IMR-90 (cell line): ENCODE results near the gene INSM1. TPM values are rescaled to one million over a fixed set of nuclear protein-coding genes. Genes with fewer than 3 reads are reported as not detected.

Source experiments
- ATAC-seq: fragments of 200-7000 bp; cut with Tn5 transposase; 2 replicates; pipeline ENCODE4 v1.9.1; 2020; ENCODE audit warnings: low read depth, mild to moderate bottlenecking, moderate library complexity
- BruUV-seq: library from RNA; stranded (reverse); fragments of 400-500 nt; replicated peaks from 2 replicates; lab custom pipeline; 2021; lab: Mats Ljungman, UMichigan
- CTCF ChIA-PET: fragments of 300-600 bp; formaldehyde crosslinking; extraction: SDS; loops from one replicate; lab custom pipeline; 2021; ENCODE audit warnings: antibody characterized with exemption; lab: Yijun Ruan, JAX
- POLR2A ChIA-PET: fragments of 300-600 bp; sonication (Branson Sonifier 250); formaldehyde crosslinking; loops from one replicate; lab custom pipeline; 2022; ENCODE audit warnings: antibody characterized with exemption; ENCODE audit not compliant: unreplicated experiment; lab: Charles Lee
- DNase-seq: peaks from one replicate; pipeline ENCODE4 v3.0.0; 2013
- H2AFZ ChIP-seq: replicated peaks from 2 replicates; pipeline ENCODE3; 2013; ENCODE audit warnings: low read length, mild to moderate bottlenecking; ENCODE audit not compliant: poor library complexity
- H2AK5ac ChIP-seq: 2 replicates; pipeline ENCODE4 v1.6.1; 2013; ENCODE audit warnings: low read depth, low read length, inconsistent platforms
- H2AK9ac ChIP-seq: replicated peaks from 2 replicates; pipeline ENCODE3; 2013; ENCODE audit warnings: mild to moderate bottlenecking, low read depth, low read length, moderate library complexity; ENCODE audit not compliant: poor library complexity
- H2BK120ac ChIP-seq: 2 replicates; pipeline ENCODE4 v1.6.1; 2013; ENCODE audit warnings: low read depth, low read length, inconsistent platforms
- H2BK15ac ChIP-seq: 3 replicates; pipeline ENCODE4 v1.6.1; 2013; ENCODE audit warnings: low read depth, low read length, inconsistent platforms
- H2BK20ac ChIP-seq: 2 replicates; pipeline ENCODE4 v1.6.1; 2013; ENCODE audit warnings: low read depth, mild to moderate bottlenecking, inconsistent platforms, low read length, moderate library complexity
- H2BK5ac ChIP-seq: 2 replicates; pipeline ENCODE4 v1.6.1; 2013; ENCODE audit warnings: mild to moderate bottlenecking, low read depth, low read length, inconsistent platforms; ENCODE audit not compliant: poor library complexity, severe bottlenecking
- H3K14ac ChIP-seq: replicated peaks from 2 replicates; pipeline ENCODE4 v1.6.1; 2013; ENCODE audit warnings: low read depth, low read length, inconsistent platforms
- H3K18ac ChIP-seq: 2 replicates; pipeline ENCODE4 v1.6.1; 2013; ENCODE audit warnings: low read depth, low read length, control low read depth
- H3K23ac ChIP-seq: 2 replicates; pipeline ENCODE4 v1.6.1; 2013; ENCODE audit warnings: low read depth, low read length, inconsistent platforms
- H3K27ac ChIP-seq: 2 replicates; pipeline ENCODE4 v1.5.1; 2013; ENCODE audit warnings: mild to moderate bottlenecking, control low read depth, low read length; ENCODE audit not compliant: insufficient read depth
- H3K27me3 ChIP-seq: 2 replicates; pipeline ENCODE4 v1.6.1; 2013; ENCODE audit warnings: low read length; ENCODE audit not compliant: control insufficient read depth, insufficient read depth
- H3K36me3 ChIP-seq: 2 replicates; pipeline ENCODE4 v1.6.1; 2013; ENCODE audit warnings: low read length, mixed read lengths; ENCODE audit not compliant: control insufficient read depth, insufficient read depth
- H3K4ac ChIP-seq: 2 replicates; pipeline ENCODE4 v1.6.1; 2013; ENCODE audit warnings: low read depth, low read length, inconsistent platforms
- H3K4me1 ChIP-seq: 2 replicates; pipeline ENCODE4 v1.6.1; 2013; ENCODE audit warnings: low read length, mixed read lengths; ENCODE audit not compliant: control insufficient read depth, insufficient read depth
- H3K4me2 ChIP-seq: 2 replicates; pipeline ENCODE4 v1.6.1; 2013; ENCODE audit warnings: low read depth, mild to moderate bottlenecking, control low read depth, low read length, moderate library complexity
- H3K4me3 ChIP-seq: 2 replicates; pipeline ENCODE4 v1.5.1; 2013; ENCODE audit warnings: low read depth, mild to moderate bottlenecking, control low read depth, low read length, moderate library complexity; ENCODE audit not compliant: insufficient read depth
- H3K56ac ChIP-seq: 2 replicates; pipeline ENCODE4 v1.6.1; 2013; ENCODE audit warnings: low read length, inconsistent platforms; ENCODE audit not compliant: insufficient read depth; ENCODE audit errors: extremely low read depth
- H3K79me1 ChIP-seq, 2 experiments: 2 replicates each; pipeline ENCODE4 v1.6.1; 2013; ENCODE audit warnings: low read length in 2 of 2, inconsistent platforms in 1 of 2, low read depth in 1 of 2
- H3K9ac ChIP-seq: 2 replicates; pipeline ENCODE4 v1.6.1; 2013; ENCODE audit warnings: low read depth, low read length, control low read depth
- H3K9me1 ChIP-seq: 2 replicates; pipeline ENCODE4 v1.6.1; 2013; ENCODE audit warnings: low read length, inconsistent platforms; ENCODE audit not compliant: insufficient read depth
- H3K9me3 ChIP-seq: 2 replicates; pipeline ENCODE4 v1.6.1; 2013; ENCODE audit warnings: low read length; ENCODE audit not compliant: control insufficient read depth, insufficient read depth
- H4K20me1 ChIP-seq: 2 replicates; pipeline ENCODE4 v1.6.1; 2013; ENCODE audit warnings: low read length, inconsistent platforms; ENCODE audit not compliant: insufficient read depth
- H4K5ac ChIP-seq: 2 replicates; pipeline ENCODE4 v1.6.1; 2013; ENCODE audit warnings: mild to moderate bottlenecking, low read depth, low read length, control low read depth
- H4K8ac ChIP-seq, 2 experiments: 2 replicates each; pipeline ENCODE4 v1.6.1; 2013; ENCODE audit warnings: low read depth in 2 of 2, low read length in 2 of 2, control low read depth in 1 of 2, inconsistent platforms in 1 of 2
- H4K91ac ChIP-seq: 2 replicates; pipeline ENCODE4 v1.6.1; 2013; ENCODE audit warnings: low read depth, low read length, inconsistent platforms; ENCODE audit not compliant: insufficient read depth
- CHD1 ChIP-seq: IDR thresholded peaks from 2 replicates; pipeline ENCODE4 v1.6.1; 2012; ENCODE audit warnings: low read depth, low read length, improper control_type of control experiment
- MAZ ChIP-seq: IDR thresholded peaks from 2 replicates; pipeline ENCODE4 v1.6.1; 2012; ENCODE audit warnings: low read depth, mild to moderate bottlenecking, low read length, improper control_type of control experiment, moderate library complexity, borderline replicate concordance
- POLR2A ChIP-seq: IDR thresholded peaks from 2 replicates; pipeline ENCODE4 v1.6.1; 2012; ENCODE audit warnings: mild to moderate bottlenecking, low read depth, low read length
- RCOR1 ChIP-seq: IDR thresholded peaks from 2 replicates; pipeline ENCODE4 v1.6.1; 2012; ENCODE audit warnings: mild to moderate bottlenecking, low read length, improper control_type of control experiment; ENCODE audit not compliant: insufficient replicate concordance
- SMC3 ChIP-seq: fragments of 150-350 bp; IDR thresholded peaks from 2 replicates; pipeline ENCODE4 v1.6.1; 2016; ENCODE audit warnings: low read depth, mild to moderate bottlenecking, antibody characterized with exemption, low read length, moderate library complexity
- WGBS, 2 experiments: methylation state at CpG; one replicate each; pipeline versions ENCODE4 v1.1.5 to v1.1.7; 2013; ENCODE audit warnings: missing lambda C conversion rate in 2 of 2; ENCODE audit not compliant: insufficient read length in 1 of 2; ENCODE audit errors: extremely low coverage in 2 of 2; 5-methylcytosine and 5-hydroxymethylcytosine counted together
- dilution Hi-C: fragments of 300-500 bp; cut with HindIII; formaldehyde crosslinking; loops from one replicate; pipeline ENCODE4 v1.14.3; 2018; ENCODE audit warnings: low sequenced_read_pairs; ENCODE audit not compliant: unreplicated experiment
- in situ Hi-C: fragments of 300-500 bp; cut with MboI; formaldehyde crosslinking; loops from 3 replicates; pipeline ENCODE4 v1.14.3; 2019; ENCODE audit warnings: low sequenced_read_pairs, inconsistent platforms, mixed read lengths
- intact Hi-C: fragments of 100-400 bp; cut with micrococcal nuclease; formaldehyde crosslinking; loops from 2 replicates; pipeline ENCODE4 v1.10.0; 2022
- polyA plus RNA-seq, 3 experiments: library from polyadenylated mRNA; depleted of rRNA; stranded (reverse); fragments of >200 nt; gene quantifications; 2 replicates each; pipeline ENCODE4 v1.2.3, GENCODE V29; 2012; ENCODE audit warnings: low replicate concordance in 1 of 3
- total RNA-seq: library from RNA; depleted of rRNA; stranded (reverse); fragments of >200 nt; gene quantifications from 2 replicates; pipeline ENCODE4 v1.2.3, GENCODE V29; 2012
- TF ChIP-seq, protein P1 (sequence below): fragments of 150-350 bp; IDR thresholded peaks from 2 replicates; pipeline ENCODE4 v1.6.1; 2017; ENCODE audit warnings: mild to moderate bottlenecking, antibody characterized with exemption, low read length, low read depth

Gene INSM1
- total and polyA plus RNA-seq, 2 of the 4 experiments (the other 2 are of a cell fraction) = not detected

DNA sequence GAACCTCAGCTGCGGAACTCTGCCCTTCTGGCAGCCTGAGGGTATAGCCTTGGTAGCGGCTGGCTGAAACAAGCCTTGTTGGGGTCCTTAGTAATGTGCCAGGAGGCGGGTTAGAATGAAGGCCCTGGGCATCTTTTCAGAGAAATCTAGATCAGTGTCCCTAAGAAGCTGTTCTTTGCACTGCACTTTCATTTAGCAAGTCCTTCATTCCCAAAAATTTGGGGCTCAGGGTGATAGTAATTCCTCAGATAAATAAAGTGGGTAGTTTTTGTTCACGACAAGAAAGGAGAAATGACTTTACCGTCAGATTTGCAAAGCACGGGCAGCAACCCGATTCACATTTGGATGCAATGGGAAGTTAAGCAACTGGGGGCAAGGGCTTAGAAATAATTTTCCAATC is 3.2 kb downstream of the INSM1 start:
- Histone ChIP-seq H3K9me3 (no peaks in the 10 kb centered on the region; the same call in 1 of the 2 replicates), H3K4me1 (peaks cover 2% of the 10 kb centered on the region; the same call in 1 of the 2 replicates), H3K4me2 (no peak overlapping the region), H2AK5ac (no peak overlapping the region), H4K91ac (no peak overlapping the region), H3K14ac (no peak overlapping the region), H4K5ac (no peak overlapping the region), H3K4ac (no peak overlapping the region), H2AFZ (no peak overlapping the region), H3K4me3 (no peak overlapping the region), H3K79me1 (no peaks in the 10 kb centered on the region), H3K9me1 (no peaks in the 10 kb centered on the region), H3K56ac (no peak overlapping the region), H3K9ac (no peak overlapping the region), H2BK15ac (no peak overlapping the region), H3K27me3 (peaks cover 94% of the 10 kb centered on the region), H3K23ac (no peak overlapping the region), H3K27ac (no peak overlapping the region), H2BK5ac (no peak overlapping the region), H4K8ac (no peak overlapping the region), H3K36me3 (no peaks in the 10 kb centered on the region), H2BK20ac (no peak overlapping the region), H2BK120ac (no peak overlapping the region), H2AK9ac (no peak overlapping the region), H3K18ac (no peak overlapping the region), H4K20me1 (no peaks in the 10 kb centered on the region)
- DNase-seq (no peak), ATAC-seq (no peak)
- TF ChIP-seq, protein P1, sequence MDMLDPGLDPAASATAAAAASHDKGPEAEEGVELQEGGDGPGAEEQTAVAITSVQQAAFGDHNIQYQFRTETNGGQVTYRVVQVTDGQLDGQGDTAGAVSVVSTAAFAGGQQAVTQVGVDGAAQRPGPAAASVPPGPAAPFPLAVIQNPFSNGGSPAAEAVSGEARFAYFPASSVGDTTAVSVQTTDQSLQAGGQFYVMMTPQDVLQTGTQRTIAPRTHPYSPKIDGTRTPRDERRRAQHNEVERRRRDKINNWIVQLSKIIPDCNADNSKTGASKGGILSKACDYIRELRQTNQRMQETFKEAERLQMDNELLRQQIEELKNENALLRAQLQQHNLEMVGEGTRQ = no peak
- TF ChIP-seq MAZ (no peak), SMC3 (no peak), RCOR1 (no peak), CHD1 (no peak), POLR2A (no peak)
- no TSS peak for BruUV-seq
- intact Hi-C loops = no loop called here
- dilution Hi-C loops = no loop called here
- WGBS, 2 experiments = 10% methylated on average over 2 of the region's 7 CpGs; no CpG with 5 or more reads in 1 of the 2 experiments
- in situ Hi-C loops = no loop called here
- ChIA-PET POLR2A (no interaction called here), CTCF (interaction anchor here (0.6 to 1.6 kb wide), 4 partner anchors 11 to 286 kb away, joined by 3 to 8 read pairs (median 4); no protein-coding TSS in a partner anchor)
